ENCODE measurements around the gene STARD9. TPM values are rescaled to one million over a fixed set of nuclear protein-coding genes. Genes with fewer than 3 reads are reported as not detected.

STARD9 gene
- total and polyA plus RNA-seq, 9 of the 15 experiments (the other 6 are each of a cell fraction or from before 2014, with no cell fraction given), result 0.45 to 6.0 (median 3.6) TPM

DNA sequence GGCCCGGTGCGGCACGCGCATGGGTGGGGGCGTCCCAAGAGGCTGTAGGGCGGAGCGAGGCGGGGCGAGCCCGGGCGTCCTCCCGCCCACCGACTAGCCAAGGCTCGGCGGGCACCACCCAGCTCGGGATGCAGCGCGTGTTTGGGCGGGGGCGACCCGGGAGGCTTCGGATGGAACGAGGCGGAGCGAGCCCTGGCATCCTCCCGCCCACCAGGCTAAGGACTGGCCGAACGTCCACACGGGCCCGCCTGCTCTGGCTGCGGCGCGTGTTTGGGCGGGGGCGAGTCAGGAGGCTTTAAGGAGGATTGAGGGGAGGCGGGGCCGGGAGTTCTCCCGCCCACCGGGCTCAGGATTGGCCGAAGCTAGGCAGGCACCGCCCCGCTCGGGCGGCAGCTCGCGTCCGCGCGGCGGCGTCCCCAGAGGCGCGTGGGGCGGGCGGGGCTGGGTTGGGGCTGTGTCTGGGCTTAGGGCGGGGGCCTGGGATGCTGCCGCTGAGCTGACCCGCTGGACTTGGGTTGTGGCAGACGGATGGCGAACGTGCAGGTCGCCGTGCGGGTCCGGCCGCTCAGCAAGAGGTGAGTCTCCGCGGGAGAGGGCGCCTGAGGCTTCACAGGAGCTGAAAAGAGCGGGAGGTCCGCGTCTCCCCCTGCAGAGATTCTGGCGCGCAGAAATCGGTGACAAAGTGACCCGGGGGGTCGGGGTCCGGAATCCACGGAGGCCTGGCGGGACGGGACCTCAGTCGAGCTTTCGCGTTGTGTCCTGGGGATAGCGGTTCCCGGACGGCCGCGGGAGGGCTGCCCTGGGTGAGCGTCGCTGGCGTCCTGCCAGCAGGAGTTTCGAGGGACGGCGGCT, at the start of gene STARD9 (continued):
- TF ChIP-seq RERE (CRISPR knock-in tag; IDR thresholded peaks at IDR 0.05; ENCODE audit: borderline replicate concordance) (no peak; the same call in 1 of the 2 replicates), CXXC5 (CRISPR knock-in tag; IDR thresholded peaks at IDR 0.05) (peak; percentile 82), ETV1 (tag; conservative IDR thresholded peaks at IDR 0.05; ENCODE audit: low read depth) (no peak), NKRF (IDR thresholded peaks at IDR 0.05; ENCODE audit: borderline replicate concordance) (no peak), CBX5 (IDR thresholded peaks at IDR 0.05; ENCODE audit: borderline replicate concordance, low read depth) (no peak), OTX1 (CRISPR knock-in tag; IDR thresholded peaks at IDR 0.05) (no peak), NR2F6 (CRISPR knock-in tag; IDR thresholded peaks at IDR 0.05) (no peak), SLC30A9 (CRISPR knock-in tag; IDR thresholded peaks at IDR 0.05) (no peak), ELF4 (CRISPR knock-in tag; IDR thresholded peaks at IDR 0.05) (no peak), ZBTB7A (IDR thresholded peaks at IDR 0.05; ENCODE audit: borderline replicate concordance, control insufficient read depth, low read depth, low read length) (0 out of 2 replicates have a peak, but pooled peaks have one; percentile 26), HNRNPLL (IDR thresholded peaks at IDR 0.05; ENCODE audit: low read depth, low read length, poor library complexity, severe bottlenecking) (peak; percentile 20), POLR2AphosphoS5 (IDR thresholded peaks at IDR 0.05; ENCODE audit: control insufficient read depth, insufficient read depth, low read depth, low read length) (peak; percentile 38; the same call in 1 of the 2 replicates), ZNF347 (CRISPR knock-in tag; IDR thresholded peaks at IDR 0.05; ENCODE audit: low read depth) (no peak), ELK3 (CRISPR knock-in tag; IDR thresholded peaks at IDR 0.05) (no peak), POLR2G (IDR thresholded peaks at IDR 0.05; ENCODE audit: low read depth, low read length) (peak; percentile 98)
- TF ChIP-seq, protein P1, sequence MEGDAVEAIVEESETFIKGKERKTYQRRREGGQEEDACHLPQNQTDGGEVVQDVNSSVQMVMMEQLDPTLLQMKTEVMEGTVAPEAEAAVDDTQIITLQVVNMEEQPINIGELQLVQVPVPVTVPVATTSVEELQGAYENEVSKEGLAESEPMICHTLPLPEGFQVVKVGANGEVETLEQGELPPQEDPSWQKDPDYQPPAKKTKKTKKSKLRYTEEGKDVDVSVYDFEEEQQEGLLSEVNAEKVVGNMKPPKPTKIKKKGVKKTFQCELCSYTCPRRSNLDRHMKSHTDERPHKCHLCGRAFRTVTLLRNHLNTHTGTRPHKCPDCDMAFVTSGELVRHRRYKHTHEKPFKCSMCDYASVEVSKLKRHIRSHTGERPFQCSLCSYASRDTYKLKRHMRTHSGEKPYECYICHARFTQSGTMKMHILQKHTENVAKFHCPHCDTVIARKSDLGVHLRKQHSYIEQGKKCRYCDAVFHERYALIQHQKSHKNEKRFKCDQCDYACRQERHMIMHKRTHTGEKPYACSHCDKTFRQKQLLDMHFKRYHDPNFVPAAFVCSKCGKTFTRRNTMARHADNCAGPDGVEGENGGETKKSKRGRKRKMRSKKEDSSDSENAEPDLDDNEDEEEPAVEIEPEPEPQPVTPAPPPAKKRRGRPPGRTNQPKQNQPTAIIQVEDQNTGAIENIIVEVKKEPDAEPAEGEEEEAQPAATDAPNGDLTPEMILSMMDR (IDR thresholded peaks at IDR 0.05 in 2 of 3, conservative IDR thresholded peaks at IDR 0.05 in 1 of 3; ENCODE audit: insufficient read depth in 2 of 3, low read depth in 1 of 3, low read length in 3 of 3), result no peak
